HepG2 (cell line): ENCODE results near the gene SAMMSON. TPM values are rescaled to one million over a fixed set of nuclear protein-coding genes. Genes with fewer than 3 reads are reported as not detected.

Experiments
- ATAC-seq: fragments of 200-7000 bp; cut with Tn5 transposase; 3 replicates; pipeline ENCODE4 v1.9.1; 2020; ENCODE audit warnings: mild to moderate bottlenecking, moderate library complexity
- BruUV-seq: library from RNA; stranded (reverse); fragments of 400-500 nt; replicated peaks from 2 replicates; lab custom pipeline; 2021; lab: Mats Ljungman, UMichigan
- CTCF ChIA-PET: fragments of 300-600 bp; formaldehyde crosslinking; extraction: SDS; loops from one replicate; lab custom pipeline; 2021; ENCODE audit warnings: low total read pairs, inconsistent platforms, low intra/inter-chr PET ratio; lab: Yijun Ruan, JAX
- POLR2A ChIA-PET: fragments of 350-600 bp; sonication (Branson Sonifier 250); formaldehyde crosslinking; loops from one replicate; lab custom pipeline; 2020; ENCODE audit warnings: antibody characterized with exemption, inconsistent platforms; lab: Yijun Ruan, JAX
- DNase-seq: peaks from one replicate; pipeline ENCODE4 v3.0.0-alpha.2; 2015; ENCODE audit warnings: low spot score
- FAIRE-seq: peaks from 3 replicates; lab custom pipeline; 2011; peaks lifted over from hg19 to GRCh38; lab: Jason Lieb, UNC
- H2AFZ ChIP-seq: one replicate; pipeline ENCODE4 v1.6.1; 2011; ENCODE audit warnings: low read length, inconsistent platforms
- H3K27ac ChIP-seq: fragments of 300-600 bp; 3 replicates; pipeline ENCODE4 v1.8.0; 2011; ENCODE audit warnings: mixed run types, mild to moderate bottlenecking, mixed read lengths, low read length, inconsistent platforms; ENCODE audit not compliant: insufficient read depth; ENCODE audit errors: extremely low read length
- H3K27me3 ChIP-seq, 2 experiments: fragments of 200-600 bp in 1 of 2; 2 replicates in 1 of 2; 3 replicates in 1 of 2; pipeline versions ENCODE4 v1.6.0 to v1.8.0; 2011; ENCODE audit warnings: low read length in 2 of 2, mild to moderate bottlenecking in 2 of 2, moderate library complexity in 2 of 2, inconsistent platforms in 1 of 2; ENCODE audit not compliant: insufficient read depth in 2 of 2, control insufficient read depth in 1 of 2
- H3K36me3 ChIP-seq, 2 experiments: fragments of 200-600 bp in 1 of 2; replicated peaks in 1 of 2; 2 replicates in 1 of 2; 3 replicates in 1 of 2; pipeline versions ENCODE4 v1.5.1 to v1.8.0; 2011; ENCODE audit warnings: low read length in 2 of 2, inconsistent platforms in 1 of 2; ENCODE audit not compliant: insufficient read depth in 2 of 2, control insufficient read depth in 1 of 2
- H3K4me1 ChIP-seq: 2 replicates; pipeline ENCODE4 v1.5.1; 2012; ENCODE audit warnings: low read length, inconsistent platforms; ENCODE audit not compliant: insufficient read depth
- H3K4me2 ChIP-seq: 2 replicates; pipeline ENCODE4 v1.6.0; 2011; ENCODE audit warnings: low read depth, low read length, inconsistent platforms
- H3K4me3 ChIP-seq, 3 experiments: fragments of 200-600 bp in 1 of 3; sonication (generic), shearing (Covaris generic) in 1 of 3; replicated peaks in 1 of 3; 2 replicates each; pipeline ENCODE4 v1.5.1; 2011 to 2016; ENCODE audit warnings: low read length in 3 of 3, inconsistent platforms in 2 of 3, low read depth in 2 of 3, mild to moderate bottlenecking in 2 of 3, control low read depth in 1 of 3, mixed read lengths in 1 of 3; ENCODE audit not compliant: insufficient read depth in 1 of 3
- H3K79me2 ChIP-seq: one replicate; pipeline ENCODE4 v1.6.1; 2011; ENCODE audit warnings: low read length, inconsistent platforms; ENCODE audit not compliant: insufficient read depth
- H3K9ac ChIP-seq: 2 replicates; pipeline ENCODE4 v1.6.0; 2011; ENCODE audit warnings: mild to moderate bottlenecking, low read depth, low read length, inconsistent platforms; ENCODE audit not compliant: insufficient read depth
- H3K9me3 ChIP-seq: 2 replicates; pipeline ENCODE4 v1.5.1; 2012; ENCODE audit warnings: mild to moderate bottlenecking, low read length
- H4K20me1 ChIP-seq: 2 replicates; pipeline ENCODE4 v1.6.0; 2011; ENCODE audit warnings: inconsistent platforms, mild to moderate bottlenecking, low read length, moderate library complexity; ENCODE audit not compliant: insufficient read depth
- GABPB1 ChIP-seq: IDR thresholded peaks from 2 replicates; pipeline ENCODE4 v1.6.1; 2016; ENCODE audit warnings: mild to moderate bottlenecking, missing genetic modification reagents, moderate library complexity, missing compliant biosample characterization
- HMG20A ChIP-seq: IDR thresholded peaks from 2 replicates; pipeline ENCODE4 v1.6.1; 2016; ENCODE audit warnings: borderline replicate concordance
- SOX6 ChIP-seq, 2 experiments: fragments of 450-650 bp in 1 of 2; sonication (generic) in 1 of 2; formaldehyde crosslinking in 1 of 2; IDR thresholded peaks; 2 replicates each; pipeline versions ENCODE4 v1.4.0 to v1.6.1; 2017 to 2020; ENCODE audit warnings: antibody characterized with exemption in 1 of 2, mild to moderate bottlenecking in 1 of 2, missing genetic modification reagents in 1 of 2
- THYN1 ChIP-seq: sonication (generic); formaldehyde crosslinking; IDR thresholded peaks from 2 replicates; pipeline ENCODE4 v1.8.1; 2023; ENCODE audit warnings: low read depth, mild to moderate bottlenecking, moderate library complexity, missing genetic modification reagents, borderline replicate concordance
- ZNF224 ChIP-seq: sonication (generic); formaldehyde crosslinking; IDR thresholded peaks from 2 replicates; pipeline ENCODE4 v1.5.0; 2020; ENCODE audit warnings: mild to moderate bottlenecking, missing genetic modification reagents
- ZNF580 ChIP-seq: IDR thresholded peaks from 2 replicates; pipeline ENCODE4 v1.6.1; 2016; ENCODE audit warnings: low read depth, borderline replicate concordance
- WGBS: methylation state at CpG from one replicate; pipeline ENCODE4 v1.1.6; 2017; ENCODE audit warnings: low lambda C conversion rate; 5-methylcytosine and 5-hydroxymethylcytosine counted together
- in situ Hi-C: cut with HindIII; loops from 2 replicates; pipeline ENCODE4 v1.10.0; 2017; ENCODE audit warnings: low pct_unique_long_range_greater_than_20kb; ENCODE audit not compliant: extremely low pct_ligation_motif_present
- intact Hi-C: fragments of 100-400 bp; cut with micrococcal nuclease; formaldehyde crosslinking; loops from one replicate; pipeline ENCODE4 v1.10.0; 2022; ENCODE audit not compliant: unreplicated experiment
- polyA plus RNA-seq, 8 experiments: library from polyadenylated mRNA; depleted of rRNA in 3 of 8; stranded (reverse) in 7 of 8; unstranded in 1 of 8; fragments of >200 nt; fragmentation: Illumina TruSeq in 4 of 8; extraction: Trizol in 4 of 8; gene quantifications; 2 replicates each; pipeline versions ENCODE4 v1.2.1 to v1.2.3, GENCODE V29; 2011 to 2016; ENCODE audit warnings: low read depth in 4 of 8, missing spikeins in 1 of 8, mixed read lengths in 1 of 8; ENCODE audit not compliant: insufficient read depth in 1 of 8
- total RNA-seq, 5 experiments: library from RNA; depleted of rRNA; stranded (reverse); fragments of >200 nt; fragmentation: Illumina TruSeq; extraction: Trizol; gene quantifications; 2 replicates each; pipeline ENCODE4 v1.2.3, GENCODE V29; 2016; ENCODE audit warnings: low read depth in 1 of 5

The SAMMSON gene
- total and polyA plus RNA-seq, 2 of the 13 experiments (the other 11 are each of a cell fraction or from before 2014, with no cell fraction given), result not detected

- 0% methylated on average over 3 of the region's 3 CpGs for WGBS
- no peaks in the 10 kb centered on the region for H4K20me1 ChIP-seq
- POLR2A ChIA-PET, result no interaction called here
- TF ChIP-seq ZNF224, result no peak
- TF ChIP-seq ZNF580 (CRISPR knock-in tag), result no peak
- TF ChIP-seq THYN1 (CRISPR knock-in tag), result no peak
- no peak for TF ChIP-seq SOX6 (IDR thresholded peaks at IDR 0.05)
- TF ChIP-seq SOX6 (CRISPR knock-in tag; IDR thresholded peaks at IDR 0.05), result no peak
- TF ChIP-seq, all 625 proteins: peak for 0
- H3K4me3 ChIP-seq, result no peak overlapping the region
- H2AFZ ChIP-seq, result no peak overlapping the region
- H3K79me2 ChIP-seq, result no peaks in the 10 kb centered on the region
- H3K4me2 ChIP-seq, result no peak overlapping the region
- no TSS peak for BruUV-seq
- H3K27ac ChIP-seq, result no peak overlapping the region
- no peaks in the 10 kb centered on the region for H3K9me3 ChIP-seq
- in situ Hi-C loops, result no loop called here
- H3K9ac ChIP-seq, result no peak overlapping the region
- DNase-seq (no peak), ATAC-seq (no peak), FAIRE-seq (no peak)
- CTCF ChIA-PET, result no interaction called here
- no peaks in the 10 kb centered on the region for H3K36me3 ChIP-seq
- intact Hi-C loops, result no loop called here
- no peaks in the 10 kb centered on the region for H3K4me1 ChIP-seq
- no peaks in the 10 kb centered on the region for H3K27me3 ChIP-seq
Measured at GRCh38 chr3:70042641-70043040, 43.1 kb downstream of the SAMMSON start.

DNA sequence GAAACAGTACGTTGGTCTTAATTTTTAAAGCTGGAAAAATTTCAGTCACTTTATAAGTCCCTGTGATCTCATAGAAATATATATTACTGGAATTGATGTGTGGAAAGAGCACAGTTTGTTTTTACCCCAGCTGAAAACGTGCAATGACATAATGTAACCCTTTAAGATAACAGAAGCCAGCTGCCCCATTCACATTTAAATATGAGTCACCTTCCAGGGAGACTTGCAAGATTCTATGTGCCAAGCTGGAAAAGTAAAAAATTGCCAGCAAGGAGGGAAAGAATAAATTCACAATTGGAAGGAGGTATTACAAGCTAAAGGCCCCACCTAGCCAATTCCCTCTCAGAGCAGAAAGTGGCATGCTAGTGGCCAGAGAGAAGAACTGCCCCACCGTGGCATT, 50.2 kb downstream of the SAMMSON start:
- ChIA-PET CTCF (no interaction called here), POLR2A (no interaction called here)
- FAIRE-seq (no peak), DNase-seq (no peak), ATAC-seq (no peak)
- Histone ChIP-seq H3K27me3 (no peaks in the 10 kb centered on the region), H3K4me3 (no peak overlapping the region), H3K36me3 (no peaks in the 10 kb centered on the region), H4K20me1 (no peaks in the 10 kb centered on the region), H3K4me1 (no peaks in the 10 kb centered on the region), H3K4me2 (no peak overlapping the region), H2AFZ (no peak overlapping the region), H3K79me2 (no peaks in the 10 kb centered on the region), H3K9me3 (no peaks in the 10 kb centered on the region), H3K27ac (no peak overlapping the region), H3K9ac (no peak overlapping the region)
- no TSS peak for BruUV-seq
- in situ Hi-C loops (no loop called here), intact Hi-C loops (no loop called here)
- 2% methylated on average over 3 of the region's 3 CpGs for WGBS
- TF ChIP-seq HMG20A (no peak), GABPB1 (no peak)
